ENCODE measurements around the gene SERF2. TPM values are rescaled to one million over a fixed set of nuclear protein-coding genes. Genes with fewer than 3 reads are reported as not detected.
A peak's percentile ranks its signal among the peaks of the same experiment; 100 is the strongest.
"Not testable (repeated sequence)": the region's sequence is repeated elsewhere in the genome, so short reads cannot be mapped to it uniquely, and the experiment has no call there.

The SERF2 gene
- total RNA-seq = 100 to 1,000 TPM; 618 to 766 TPM
- long read RNA-seq, donor 1, transcript SERF2-201 (3 exons, 1,537 nt) = major isoform, 141 of 147 reads
- long read RNA-seq, donor 1, partial matches to known transcripts = 0 of 147 reads
- long read RNA-seq, donor 1, other reads (novel, unspliced or antisense) = 5 of 147 reads
- long read RNA-seq, donor 2, transcript SERF2-207 (2 exons, 582 nt) = minor isoform, 6 of 171 reads
- long read RNA-seq, donor 2, transcript SERF2-201 (3 exons, 1,537 nt) = major isoform, 129 of 171 reads
- long read RNA-seq, donor 2, transcript SERF2-212 (4 exons, 2,099 nt) = minor isoform, 13 of 171 reads
- long read RNA-seq, donor 2, partial matches to known transcripts = 4 of 171 reads
- long read RNA-seq, donor 2, other reads (novel, unspliced or antisense) = 13 of 171 reads

- intact Hi-C loops (cut with DNase I) = no loop called here
- peak; percentile 100 for DNase-seq (ENCODE audit: low spot score)
Measured at GRCh38 chr15:43791993-43792760, at the start of gene SERF2. TSS of gene SERF2 (plus strand) at chr15:43792320. CDS start at chr15:43792377, 57 bp downstream.

GRCh38 chr15:43746245-43746902, 45.7 kb upstream of the SERF2 start, which contains the start of gene PDIA3:
TSS of gene PDIA3 (plus strand) at chr15:43746438. CDS start at chr15:43746540, 102 bp downstream.
- intact Hi-C loops (cut with DNase I) = not testable (repeated sequence)
- peak; percentile 98 for DNase-seq (ENCODE audit: low spot score)

- DNase-seq (ENCODE audit: low spot score) = not testable (repeated sequence)
Measured at GRCh38 chr15:43746903-43747309, 45.2 kb upstream of the SERF2 start.

GRCh38 chr15:43748376-43748775, 43.7 kb upstream of the SERF2 start:
- no peak for DNase-seq (ENCODE audit: low spot score)
- intact Hi-C loops (cut with DNase I) = no loop called here

More at GRCh38 chr15:43746903-43747309, 45.2 kb upstream of the SERF2 start:
- intact Hi-C loops (cut with DNase I) = not testable (repeated sequence)

GRCh38 chr15:43749690-43750345, 42.3 kb upstream of the SERF2 start:
- intact Hi-C loops (cut with DNase I) = no loop called here
- no peak for DNase-seq (ENCODE audit: low spot score)

GRCh38 chr15:43751885-43752284, 40.2 kb upstream of the SERF2 start:
- intact Hi-C loops (cut with DNase I) = no loop called here
- DNase-seq (ENCODE audit: low spot score) = no peak

- intact Hi-C loops (cut with DNase I) = no loop called here
- DNase-seq (ENCODE audit: low spot score) = no peak
Measured at GRCh38 chr15:43762824-43763223, 29.3 kb upstream of the SERF2 start.

- no peak for DNase-seq (ENCODE audit: low spot score)
- intact Hi-C loops (cut with DNase I) = no loop called here
Measured at GRCh38 chr15:43763819-43764446, 28.2 kb upstream of the SERF2 start.

- DNase-seq (ENCODE audit: low spot score) = no peak
Measured at GRCh38 chr15:43769584-43770228, 22.4 kb upstream of the SERF2 start.

GRCh38 chr15:43771816-43772215, 20.3 kb upstream of the SERF2 start:
- no peak for DNase-seq (ENCODE audit: low spot score)
- intact Hi-C loops (cut with DNase I) = no loop called here

More at GRCh38 chr15:43769584-43770228, 22.4 kb upstream of the SERF2 start:
- intact Hi-C loops (cut with DNase I) = no loop called here

- intact Hi-C loops (cut with DNase I) = no loop called here
- DNase-seq (ENCODE audit: low spot score) = no peak
Measured at GRCh38 chr15:43772624-43773023, 19.5 kb upstream of the SERF2 start.

GRCh38 chr15:43774062-43774461, 18.1 kb upstream of the SERF2 start:
- DNase-seq (ENCODE audit: low spot score) = no peak
- intact Hi-C loops (cut with DNase I) = no loop called here

- DNase-seq (ENCODE audit: low spot score) = no peak
- intact Hi-C loops (cut with DNase I) = no loop called here
Measured at GRCh38 chr15:43775411-43775965, 16.6 kb upstream of the SERF2 start.

- intact Hi-C loops (cut with DNase I) = no loop called here
- no peak for DNase-seq (ENCODE audit: low spot score)
Measured at GRCh38 chr15:43776101-43776717, 15.9 kb upstream of the SERF2 start.

GRCh38 chr15:43776718-43777266, 15.3 kb upstream of the SERF2 start, which contains the start of gene ELL3:
TSS of gene ELL3 (minus strand) at chr15:43776966. CDS start at chr15:43776901, 65 bp downstream.
- peak; percentile 94 for DNase-seq (ENCODE audit: low spot score)
- intact Hi-C loops (cut with DNase I) = no loop called here

- peak; percentile 93 for DNase-seq (ENCODE audit: low spot score)
- intact Hi-C loops (cut with DNase I) = no loop called here
Measured at GRCh38 chr15:43777267-43777914, 14.7 kb upstream of the SERF2 start.

- intact Hi-C loops (cut with DNase I) = no loop called here
- DNase-seq (ENCODE audit: low spot score) = no peak
Measured at GRCh38 chr15:43779016-43779415, 13.1 kb upstream of the SERF2 start.

Measured in posterior vena cava (tissue), 2 donors.